OCI-LY7 (cell line): Measurements from ENCODE around the gene SLC4A1AP.

Source experiments
- CTCF ChIP-seq: fragments of 200-600 bp; sonication (generic); conservative IDR thresholded peaks from 2 replicates; pipeline ENCODE4 v1.5.1; 2014; ENCODE audit warnings: mild to moderate bottlenecking, antibody characterized with exemption, low read length, moderate library complexity, mixed read lengths
- EZH2phosphoT487 ChIP-seq: fragments of 200-600 bp; sonication (generic); IDR thresholded peaks from 2 replicates; pipeline ENCODE4 v1.6.1; 2018; ENCODE audit warnings: low read depth, borderline replicate concordance, mild to moderate bottlenecking, mixed run types, antibody characterized with exemption, low read length, moderate library complexity, mixed read lengths

- TF ChIP-seq EZH2phosphoT487 (no peak), CTCF (no peak)
Observed at GRCh38 chr2:27697660-27698059, 34.0 kb downstream of the SLC4A1AP start.
